ENCODE measurements around the gene RAD54L. TPM values are rescaled to one million over a fixed set of nuclear protein-coding genes. Genes with fewer than 3 reads are reported as not detected.
"Not testable (repeated sequence)": the region's sequence is repeated elsewhere in the genome, so short reads cannot be mapped to it uniquely, and the experiment has no call there.

RAD54L gene
- total and polyA plus RNA-seq, 3 experiments from 2014 or later = 0.39 to 53.7 (median 50.7) TPM

GRCh38 chr1:46243831-46244230 is 3.7 kb upstream of the RAD54L start:
- POLR2A ChIA-PET, H3K9me3 Mint-ChIP-seq, H3K36me3 Mint-ChIP-seq: not testable (repeated sequence)

GRCh38 chr1:46244656-46245371 is 2.7 kb upstream of the RAD54L start:
- Histone ChIP-seq H3K27me3 (ENCODE audit: insufficient read depth, low read length, poor library complexity, severe bottlenecking) (no peaks in the 10 kb centered on the region), H3K9me3 (ENCODE audit: low read length) (no peaks in the 10 kb centered on the region), H3K36me3 (ENCODE audit: insufficient read depth, low read length) (no peaks in the 10 kb centered on the region), H3K4me1 (ENCODE audit: insufficient read depth, low read length) (peaks cover 9% of the 10 kb centered on the region), H3K27ac (ENCODE audit: low read depth, low read length) (no peak overlapping the region), H3K4me3 (ENCODE audit: low read length) (no peak overlapping the region)
- Mint-ChIP-seq H3K27me3 (no peaks in the 10 kb centered on the region), H3K4me1 (peaks cover 13 to 20% (median 17%) of the 10 kb centered on the region in 3 donors), H3K9me3 (no peaks in the 10 kb centered on the region), H3K27ac (no peak overlapping the region), H3K4me3 (peak overlapping the region in 2 of 7 donors; percentile 11 to 24), H3K36me3 (peaks cover 0 to 2% (median 0%) of the 10 kb centered on the region in 3 donors)
- POLR2A ChIA-PET = interaction anchor here (0.9 kb wide), 1 partner anchor 103 kb away, joined by 3 read pairs; no protein-coding TSS in a partner anchor
- CTCF ChIA-PET = interaction anchor here (0.6 to 4.4 kb wide), 7 partner anchors 10 to 202 kb away, joined by 3 to 31 read pairs (median 4); partner anchors contain the start of genes LRRC41 and UQCRH
- DNase-seq = peak in 2 of 5 donors; percentile 13 to 15

More at GRCh38 chr1:46243831-46244230, 3.7 kb upstream of the RAD54L start:
- CTCF ChIA-PET = interaction anchor here (1.1 to 4.4 kb wide), 2 partner anchors 20 to 103 kb away, joined by 3 to 31 read pairs; no protein-coding TSS in a partner anchor
- not testable (repeated sequence) for H3K4me1 ChIP-seq (ENCODE audit: insufficient read depth, low read length); H3K27me3 ChIP-seq (ENCODE audit: insufficient read depth, low read length, poor library complexity, severe bottlenecking); H3K4me3 Mint-ChIP-seq; H3K27me3 Mint-ChIP-seq; H3K27ac ChIP-seq (ENCODE audit: low read depth, low read length); H3K36me3 ChIP-seq (ENCODE audit: insufficient read depth, low read length); H3K9me3 ChIP-seq (ENCODE audit: low read length); H3K4me3 ChIP-seq (ENCODE audit: low read length); H3K27ac Mint-ChIP-seq; DNase-seq
- H3K4me1 Mint-ChIP-seq = peaks cover 13 to 20% (median 17%) of the 10 kb centered on the region in 3 donors

GRCh38 chr1:46246136-46246535 is 1.4 kb upstream of the RAD54L start:
- not testable (repeated sequence) for H3K9me3 ChIP-seq (ENCODE audit: low read length); DNase-seq; H3K36me3 ChIP-seq (ENCODE audit: insufficient read depth, low read length); H3K4me1 ChIP-seq (ENCODE audit: insufficient read depth, low read length); H3K9me3 Mint-ChIP-seq; H3K36me3 Mint-ChIP-seq; H3K27me3 ChIP-seq (ENCODE audit: insufficient read depth, low read length, poor library complexity, severe bottlenecking); H3K27me3 Mint-ChIP-seq
- H3K4me1 Mint-ChIP-seq = peaks cover 13 to 20% (median 17%) of the 10 kb centered on the region in 3 donors
- ChIA-PET POLR2A (interaction anchor here (1.2 to 1.6 kb wide), 3 partner anchors 47 to 115 kb away, joined by 3 to 8 read pairs (median 5); partner anchors contain the start of genes LRRC41, POMGNT1 and UQCRH), CTCF (interaction anchor here (0.9 to 4.4 kb wide), 6 partner anchors 23 to 183 kb away, joined by 3 to 31 read pairs (median 4); partner anchors contain the start of genes LRRC41, NSUN4 and UQCRH)
- Histone ChIP-seq H3K27ac (ENCODE audit: low read depth, low read length) (peak overlapping the region; percentile 74), H3K4me3 (ENCODE audit: low read length) (peak overlapping the region; percentile 95)
- H3K27ac Mint-ChIP-seq = peak overlapping the region in 2 of 8 donors; percentile 37 to 73
- peak overlapping the region in 4 of 7 donors; percentile 80 to 97 (median 94) for H3K4me3 Mint-ChIP-seq

- H3K4me1 ChIP-seq (ENCODE audit: insufficient read depth, low read length) = peaks cover 9% of the 10 kb centered on the region
- ChIA-PET CTCF (interaction anchor here (0.6 to 4.4 kb wide), 7 partner anchors 23 to 184 kb away, joined by 3 to 31 read pairs (median 3); partner anchors contain the start of genes LRRC41, NSUN4 and UQCRH), POLR2A (interaction anchor here (0.9 to 1.6 kb wide), 4 partner anchors 48 to 943 kb away, joined by 3 to 8 read pairs (median 4); partner anchors contain the start of genes LRRC41, POMGNT1 and UQCRH)
- H3K36me3 ChIP-seq (ENCODE audit: insufficient read depth, low read length) = no peaks in the 10 kb centered on the region
- H3K27me3 Mint-ChIP-seq = no peaks in the 10 kb centered on the region
- peak overlapping the region; percentile 37 to 93 (median 84) for H3K27ac Mint-ChIP-seq
- peak overlapping the region; percentile 95 for H3K4me3 ChIP-seq (ENCODE audit: low read length)
- peaks cover 0 to 2% (median 0%) of the 10 kb centered on the region in 3 donors for H3K36me3 Mint-ChIP-seq
- no peaks in the 10 kb centered on the region for H3K9me3 Mint-ChIP-seq
- peak overlapping the region; percentile 74 for H3K27ac ChIP-seq (ENCODE audit: low read depth, low read length)
- DNase-seq = peak in 3 of 5 donors; percentile 24 to 74 (median 48)
- H3K4me3 Mint-ChIP-seq = peak overlapping the region; percentile 80 to 97 (median 93)
- peaks cover 13 to 20% (median 17%) of the 10 kb centered on the region in 3 donors for H3K4me1 Mint-ChIP-seq
- H3K9me3 ChIP-seq (ENCODE audit: low read length) = no peaks in the 10 kb centered on the region
- no peaks in the 10 kb centered on the region for H3K27me3 ChIP-seq (ENCODE audit: insufficient read depth, low read length, poor library complexity, severe bottlenecking)
Observed at GRCh38 chr1:46246548-46247435, 771 bp upstream of the RAD54L start.

GRCh38 chr1:46248122-46248920 is 758 bp downstream of the RAD54L start:
- no peaks in the 10 kb centered on the region for H3K9me3 Mint-ChIP-seq
- no peaks in the 10 kb centered on the region for H3K27me3 ChIP-seq (ENCODE audit: insufficient read depth, low read length, poor library complexity, severe bottlenecking)
- no peaks in the 10 kb centered on the region for H3K9me3 ChIP-seq (ENCODE audit: low read length)
- DNase-seq = peak in 2 of 5 donors; percentile 3 to 54
- peaks cover 13 to 20% (median 17%) of the 10 kb centered on the region in 3 donors for H3K4me1 Mint-ChIP-seq
- peak overlapping the region; percentile 70 for H3K4me3 ChIP-seq (ENCODE audit: low read length)
- H3K27ac ChIP-seq (ENCODE audit: low read depth, low read length) = peak overlapping the region; percentile 51
- no peaks in the 10 kb centered on the region for H3K36me3 ChIP-seq (ENCODE audit: insufficient read depth, low read length)
- H3K4me1 ChIP-seq (ENCODE audit: insufficient read depth, low read length) = peaks cover 9% of the 10 kb centered on the region
- H3K27ac Mint-ChIP-seq = peak overlapping the region in 7 of 8 donors; percentile 32 to 83 (median 54)
- CTCF ChIA-PET = no interaction called here
- H3K4me3 Mint-ChIP-seq = peak overlapping the region; percentile 87 to 97 (median 92)
- no peaks in the 10 kb centered on the region for H3K27me3 Mint-ChIP-seq
- peaks cover 0 to 2% (median 0%) of the 10 kb centered on the region in 3 donors for H3K36me3 Mint-ChIP-seq
- POLR2A ChIA-PET = no interaction called here

GRCh38 chr1:46254668-46255067 is 7.1 kb downstream of the RAD54L start:
- H3K4me3 Mint-ChIP-seq = no peak overlapping the region
- no peak overlapping the region for H3K4me3 ChIP-seq (ENCODE audit: low read length)
- POLR2A ChIA-PET = no interaction called here
- H3K27ac ChIP-seq (ENCODE audit: low read depth, low read length) = no peak overlapping the region
- H3K27me3 ChIP-seq (ENCODE audit: insufficient read depth, low read length, poor library complexity, severe bottlenecking) = no peaks in the 10 kb centered on the region
- no peak for DNase-seq
- no peaks in the 10 kb centered on the region for H3K9me3 ChIP-seq (ENCODE audit: low read length)
- peaks cover 0 to 3% (median 0%) of the 10 kb centered on the region in 3 donors for H3K36me3 Mint-ChIP-seq
- H3K9me3 Mint-ChIP-seq = no peaks in the 10 kb centered on the region
- H3K27me3 Mint-ChIP-seq = peaks cover 0 to under 1% of the 10 kb centered on the region in 2 donors
- H3K4me1 Mint-ChIP-seq = no peaks in the 10 kb centered on the region
- CTCF ChIA-PET = interaction anchor here (1.0 to 1.3 kb wide), 2 partner anchors 10 to 17 kb away, joined by 3 to 4 read pairs; no protein-coding TSS in a partner anchor
- no peaks in the 10 kb centered on the region for H3K4me1 ChIP-seq (ENCODE audit: insufficient read depth, low read length)
- peak overlapping the region in 2 of 8 donors; percentile 70 to 76 for H3K27ac Mint-ChIP-seq
- H3K36me3 ChIP-seq (ENCODE audit: insufficient read depth, low read length) = no peaks in the 10 kb centered on the region

GRCh38 chr1:46256523-46256922 is 9.0 kb downstream of the RAD54L start:
- POLR2A ChIA-PET = no interaction called here
- CTCF ChIA-PET = no interaction called here
- Histone ChIP-seq H3K9me3 (ENCODE audit: low read length) (no peaks in the 10 kb centered on the region), H3K36me3 (ENCODE audit: insufficient read depth, low read length) (no peaks in the 10 kb centered on the region), H3K4me1 (ENCODE audit: insufficient read depth, low read length) (no peaks in the 10 kb centered on the region), H3K4me3 (ENCODE audit: low read length) (no peak overlapping the region), H3K27ac (ENCODE audit: low read depth, low read length) (no peak overlapping the region), H3K27me3 (ENCODE audit: insufficient read depth, low read length, poor library complexity, severe bottlenecking) (no peaks in the 10 kb centered on the region)
- Mint-ChIP-seq H3K27ac (no peak overlapping the region), H3K4me1 (no peaks in the 10 kb centered on the region), H3K4me3 (no peak overlapping the region), H3K9me3 (no peaks in the 10 kb centered on the region), H3K27me3 (peaks cover 0 to 3% of the 10 kb centered on the region in 2 donors), H3K36me3 (peaks cover 0 to 3% (median 0%) of the 10 kb centered on the region in 3 donors)
- DNase-seq = no peak
